CD4-positive, alpha-beta T cell treated with Interleukin-4 for 1 hour (primary cell): Measurements from ENCODE around the gene AFF3.

ENCODE experiments used
- DNase-seq, 2 donors: peaks; one replicate each; pipeline ENCODE4 v3.0.0-alpha.2; 2020 to 2022

Gene AFF3

DNA sequence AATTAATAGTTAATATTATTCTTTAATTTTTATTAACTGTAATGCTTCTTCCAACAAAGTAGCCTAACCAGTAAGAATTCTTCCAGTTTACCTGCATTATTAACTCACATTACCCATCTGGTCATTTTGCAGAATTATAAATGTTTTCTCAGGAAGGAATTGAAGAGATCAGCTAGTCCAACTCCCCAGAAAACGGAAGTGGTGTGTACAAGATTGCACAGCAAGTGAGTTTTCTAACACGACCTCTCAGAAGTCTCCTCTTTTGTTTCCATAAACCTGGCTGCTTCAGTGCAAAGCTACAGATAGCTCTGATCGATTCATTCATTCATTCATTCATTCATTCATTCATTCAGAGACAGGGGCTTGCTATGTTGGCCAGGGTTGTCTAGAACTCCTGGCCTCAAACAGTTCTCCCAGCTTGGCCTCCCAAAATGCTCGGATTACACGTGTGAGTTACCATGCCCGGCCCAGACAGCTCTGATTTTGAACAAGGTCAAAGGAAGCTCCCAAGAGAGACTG, 523.8 kb downstream of the AFF3 start:
- no peak for DNase-seq

DNA sequence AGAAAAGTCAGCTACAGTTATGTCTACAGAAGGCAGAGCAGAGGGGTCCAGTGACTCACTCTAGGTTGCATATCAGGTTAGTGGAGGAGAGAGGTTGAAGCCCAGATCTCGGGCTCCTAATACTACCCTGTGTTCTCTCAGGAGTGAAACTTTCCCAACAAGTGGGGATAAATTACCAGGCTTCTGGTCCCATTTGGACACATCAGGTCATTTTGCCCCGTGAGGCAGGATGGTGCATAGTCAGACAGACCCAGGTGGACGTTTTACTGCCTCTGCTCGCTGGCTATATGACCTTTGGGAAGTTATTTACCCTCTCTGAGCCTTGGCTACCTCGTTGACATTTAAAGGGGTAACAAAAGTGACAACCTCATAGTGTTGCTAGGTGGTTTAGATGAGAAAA, 524.6 kb downstream of the AFF3 start:
- no peak for DNase-seq

DNA sequence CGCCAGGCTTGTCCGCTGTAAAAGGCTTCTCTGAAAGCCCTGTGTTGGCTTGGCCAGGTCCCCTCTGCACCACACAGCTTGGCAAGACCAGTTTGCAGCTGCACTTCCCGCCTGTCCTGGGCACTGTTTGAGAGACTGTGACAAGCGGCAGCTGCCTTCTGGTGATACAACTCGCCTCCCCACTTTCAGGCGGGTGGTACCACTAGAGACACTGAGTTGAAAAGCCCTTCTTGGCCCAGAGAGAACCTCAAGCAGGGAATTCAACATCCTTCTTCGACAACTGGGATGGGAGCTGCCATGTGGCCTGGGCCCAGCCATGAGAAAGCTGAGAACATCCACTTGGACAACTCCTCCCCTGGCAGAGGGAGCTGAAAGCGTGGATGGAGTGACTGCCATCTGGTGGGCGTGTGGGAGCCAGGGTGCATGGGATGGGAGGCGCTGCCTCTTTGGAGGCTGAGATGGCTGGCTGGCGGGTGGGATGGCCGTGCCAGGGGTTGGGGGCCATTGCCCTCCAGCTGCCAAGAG, 527.1 kb downstream of the AFF3 start:
- no peak for DNase-seq

DNA sequence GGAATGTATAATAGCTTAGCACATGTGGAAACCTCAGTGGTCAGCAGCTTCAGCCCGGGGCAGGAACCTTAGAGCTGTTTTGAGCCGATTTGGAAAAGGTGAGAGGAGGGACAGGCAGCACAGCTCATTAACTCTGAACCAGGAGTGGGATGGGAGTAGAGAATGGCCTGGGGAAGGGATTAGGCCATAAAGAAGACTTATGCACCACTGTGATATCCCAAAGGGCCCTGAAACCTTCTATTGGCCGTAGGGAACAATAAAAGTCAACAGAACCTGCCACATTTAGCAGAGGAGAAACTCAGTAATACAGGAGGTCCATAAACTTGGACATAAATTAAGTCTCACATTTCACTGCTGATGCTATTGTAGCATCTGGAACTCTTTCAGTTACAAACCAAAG, 528.4 kb downstream of the AFF3 start:
- DNase-seq, result no peak

DNA sequence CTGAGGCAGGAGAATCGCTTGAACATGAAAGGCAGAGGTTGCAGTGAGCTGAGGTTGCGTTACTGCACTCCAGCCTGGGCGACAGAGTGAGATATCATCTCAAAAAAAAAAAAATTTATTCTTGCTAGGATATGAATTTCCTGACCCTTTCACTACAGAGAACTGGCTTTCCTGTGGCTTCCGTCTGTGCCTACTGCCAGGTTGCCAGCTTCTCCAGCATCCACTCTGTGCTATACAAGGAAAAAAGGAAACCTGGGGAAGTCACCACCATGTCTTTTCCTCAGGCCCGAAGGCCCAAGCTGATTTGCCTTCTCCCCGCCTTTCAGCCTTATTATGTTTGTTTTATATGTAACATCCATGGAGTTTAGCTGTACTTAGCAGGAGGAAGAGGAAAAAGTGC, 530.6 kb downstream of the AFF3 start:
- no peak for DNase-seq

DNA sequence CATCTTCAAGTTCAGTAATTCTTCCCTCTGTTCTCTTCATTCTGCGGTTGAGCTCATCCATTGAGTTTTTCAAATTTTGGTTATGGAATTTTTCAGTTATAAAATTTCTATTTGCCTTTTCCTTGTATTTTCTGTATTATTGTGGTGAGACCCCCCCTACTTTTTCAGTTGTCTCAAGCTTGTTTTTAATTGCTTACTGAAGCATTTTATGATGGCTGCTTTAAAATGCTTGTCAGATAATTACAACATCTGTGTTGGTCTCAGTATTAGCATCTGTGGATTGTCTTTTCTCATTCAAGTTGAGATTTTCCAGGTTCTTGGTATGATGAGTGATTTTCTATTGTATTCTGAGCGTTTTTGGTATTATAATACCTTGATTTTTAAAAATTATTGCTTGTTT, 531.4 kb downstream of the AFF3 start:
- DNase-seq, result no peak

DNA sequence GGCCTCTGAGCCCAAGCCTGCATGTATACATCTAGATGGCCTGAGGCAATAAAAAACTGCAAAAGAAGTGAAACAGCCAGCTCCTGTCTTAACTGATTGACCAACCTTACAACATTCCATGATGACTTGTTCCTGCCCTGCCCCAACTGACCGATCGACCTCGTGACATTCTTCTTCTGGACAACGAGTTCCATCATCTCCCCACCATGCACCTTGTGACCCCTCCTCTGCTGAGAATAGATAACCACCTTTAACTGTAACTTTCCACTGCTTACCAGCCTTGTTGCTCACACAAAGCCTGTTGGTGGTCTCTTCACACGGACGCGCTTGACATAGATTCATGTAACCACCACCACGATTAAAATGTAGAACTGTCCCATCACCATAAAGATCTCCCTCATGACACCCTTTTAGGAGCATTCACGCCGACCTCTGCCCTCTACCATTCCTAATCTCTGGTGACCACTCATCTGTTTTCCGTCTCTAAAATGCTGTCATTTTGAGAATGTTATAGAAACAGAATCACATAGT, 532.5 kb downstream of the AFF3 start:
- DNase-seq, result no peak

DNA sequence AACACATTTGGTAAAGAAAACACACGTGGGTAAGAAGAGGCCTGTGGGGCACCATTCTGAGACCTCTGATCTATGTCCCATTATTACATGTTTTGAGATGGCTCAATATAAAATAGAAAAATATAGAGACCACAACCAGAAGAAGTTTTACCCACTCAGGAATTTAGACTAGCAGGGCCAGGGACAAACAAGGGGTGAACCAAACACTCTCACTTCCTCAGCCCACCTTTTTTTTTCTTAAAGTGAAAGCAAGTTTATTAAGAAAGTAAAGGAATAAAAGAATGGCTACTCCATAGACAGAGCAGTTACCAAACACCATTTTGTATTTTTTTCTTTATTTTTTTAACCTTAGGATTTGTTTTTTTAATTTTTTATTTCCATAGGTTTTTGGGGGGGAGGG, 533.5 kb downstream of the AFF3 start:
- DNase-seq, result no peak

DNA sequence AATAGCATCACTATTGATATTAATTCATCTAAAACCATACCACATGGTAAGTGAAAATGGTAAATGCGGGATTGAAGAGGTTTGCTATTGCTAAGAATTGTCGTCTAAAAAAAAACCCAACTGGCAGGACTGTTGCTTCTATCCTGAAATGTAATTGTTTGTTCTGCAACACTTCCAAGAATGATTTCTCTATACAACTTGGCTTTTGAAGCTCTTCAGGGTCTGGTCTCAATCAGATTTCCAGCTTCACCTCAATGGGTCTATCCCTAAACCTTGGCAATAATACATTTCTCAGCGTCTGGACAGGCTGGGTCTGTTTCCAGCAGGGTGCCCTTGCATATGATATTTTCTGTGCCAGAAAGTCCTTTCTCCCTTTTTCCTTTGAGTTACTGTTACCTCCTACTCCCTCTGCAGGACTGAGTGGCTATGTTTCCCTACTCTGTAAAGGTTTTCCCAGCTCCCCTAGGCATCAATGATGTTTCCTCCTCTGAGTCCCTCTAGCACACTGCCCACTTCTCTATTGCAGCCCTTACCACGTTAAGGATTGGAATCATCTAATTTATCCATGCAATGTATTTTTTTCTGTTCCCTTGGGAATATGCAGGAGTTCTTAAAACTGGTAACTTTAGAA, 534.4 kb downstream of the AFF3 start:
- no peak for DNase-seq

DNA sequence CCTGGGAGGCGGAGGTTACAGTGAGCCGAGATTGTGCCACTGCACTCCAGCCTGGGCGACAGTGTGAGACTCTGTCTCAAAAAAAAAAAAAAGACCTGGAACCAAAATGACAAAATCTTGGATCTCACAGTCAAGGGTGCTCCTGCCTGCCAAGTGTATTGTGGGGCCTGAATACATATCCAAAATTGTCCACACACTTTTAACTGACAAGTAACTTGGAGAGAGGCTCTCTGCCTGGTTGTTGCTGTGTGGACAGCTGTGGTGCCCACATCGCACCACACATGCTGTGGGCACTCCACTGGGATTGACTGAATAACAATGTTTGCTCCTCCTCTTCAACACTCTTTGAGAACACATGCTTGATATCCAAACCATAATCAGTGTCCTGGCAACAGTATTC, 534.9 kb downstream of the AFF3 start:
- no peak for DNase-seq

DNA sequence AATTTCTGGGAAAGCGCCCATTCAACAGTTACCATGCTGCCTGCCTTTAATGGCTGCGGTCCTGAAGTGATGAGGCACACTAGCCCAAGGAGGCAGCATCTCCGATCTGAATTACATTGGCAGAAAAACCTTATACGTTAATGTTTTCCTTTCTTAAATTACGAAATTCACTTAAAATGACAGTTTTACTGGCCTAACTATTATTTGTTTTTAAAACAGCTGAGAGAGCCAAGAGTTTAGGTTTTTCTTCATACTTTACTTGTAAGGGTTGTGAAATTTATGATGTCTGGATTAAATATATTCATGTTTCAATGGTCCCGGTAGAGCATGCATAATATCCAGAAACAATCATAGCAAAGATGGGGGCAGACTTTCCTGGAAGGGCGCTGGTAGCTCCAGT, 537.4 kb downstream of the AFF3 start:
- no peak for DNase-seq

DNA sequence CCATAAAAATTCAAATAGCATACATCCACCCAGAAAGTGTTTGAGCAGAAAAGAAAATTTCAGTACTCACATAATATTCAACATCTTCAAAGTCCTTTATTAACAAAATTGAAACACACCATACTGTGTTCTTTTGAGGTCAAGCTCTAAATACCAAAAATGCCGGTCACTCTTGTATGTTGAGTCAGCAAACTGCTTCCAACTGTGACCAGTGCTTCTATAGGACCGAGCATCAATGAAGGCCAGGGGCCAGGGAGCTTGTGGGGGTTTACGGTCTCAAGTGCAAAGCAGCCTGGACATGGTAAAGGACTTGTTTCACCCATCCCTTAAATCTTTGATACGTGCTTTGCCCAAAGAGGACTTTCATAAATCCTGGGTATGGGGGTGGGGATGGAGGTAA, 539.9 kb downstream of the AFF3 start:
- no peak for DNase-seq

DNA sequence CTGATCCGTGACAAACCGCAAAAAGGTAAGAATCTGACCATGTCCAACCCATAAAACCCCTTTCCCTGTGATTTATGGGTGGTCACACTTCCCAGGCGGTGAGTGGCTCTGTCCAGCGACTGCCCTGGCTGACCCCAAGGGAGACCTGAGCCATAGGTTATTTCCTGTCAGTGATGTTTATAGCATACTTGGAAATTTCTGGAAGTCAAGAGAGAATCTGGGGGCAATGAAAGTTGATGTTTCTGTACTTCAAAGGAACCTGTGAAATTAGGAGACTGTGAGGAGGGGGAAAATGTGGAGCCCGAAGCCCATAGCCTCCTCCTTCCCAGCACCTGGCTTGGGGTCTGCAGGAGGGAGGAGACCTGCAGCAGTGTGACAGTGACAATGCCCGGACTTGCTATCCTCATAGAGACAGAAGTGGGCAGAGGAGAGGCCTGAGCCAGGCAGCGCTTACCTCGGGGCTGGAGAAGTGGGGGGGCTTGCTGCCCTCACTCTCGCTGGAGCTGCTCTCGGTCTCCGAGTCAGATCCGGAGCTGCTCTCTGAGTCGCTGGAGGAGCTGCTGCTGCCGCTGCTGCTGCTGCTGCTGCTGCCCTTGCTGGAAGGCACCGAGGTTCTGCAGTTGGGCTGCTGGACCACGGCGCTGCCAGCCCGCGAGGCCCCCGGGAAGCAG, 541.3 kb downstream of the AFF3 start:
- no peak for DNase-seq

DNA sequence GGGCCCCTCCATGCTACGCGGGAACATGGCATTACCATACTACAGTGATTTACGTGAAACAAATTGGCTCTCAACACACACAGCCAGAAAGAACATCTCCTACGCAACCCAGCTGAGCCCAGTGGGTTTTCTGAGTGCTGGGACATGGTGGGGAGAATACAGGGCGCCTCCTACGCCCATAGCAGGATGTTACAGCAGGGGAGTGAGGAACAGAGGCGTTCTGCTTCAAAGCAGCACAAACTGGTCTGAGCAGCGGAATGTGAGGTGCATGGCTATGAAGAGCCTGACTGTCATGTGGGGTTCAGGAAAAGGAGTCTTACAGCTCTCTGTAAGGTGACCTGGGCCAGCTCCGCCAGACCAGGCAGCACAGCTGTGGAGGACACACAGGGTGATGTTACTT, 543.9 kb downstream of the AFF3 start:
- DNase-seq, result no peak

DNA sequence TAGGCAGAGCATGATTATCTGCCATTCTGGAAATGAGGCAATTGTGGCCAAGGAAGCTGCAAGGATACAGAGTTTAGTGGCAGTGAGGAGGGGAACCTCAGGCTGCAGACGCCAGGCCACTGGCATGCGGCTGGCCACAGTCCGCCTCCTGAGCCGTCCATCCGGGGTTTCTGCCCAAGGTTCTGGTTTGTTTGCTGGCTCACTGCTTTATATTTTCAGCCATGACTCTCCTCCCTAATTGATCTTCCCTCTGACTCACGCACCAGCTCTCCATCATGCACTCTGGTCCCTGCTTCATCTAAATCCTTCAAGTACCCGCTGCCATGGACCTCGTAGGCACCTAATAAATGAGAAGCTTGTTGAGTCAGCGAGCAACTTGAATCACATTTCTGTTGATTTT, 544.8 kb downstream of the AFF3 start:
- no peak for DNase-seq

DNA sequence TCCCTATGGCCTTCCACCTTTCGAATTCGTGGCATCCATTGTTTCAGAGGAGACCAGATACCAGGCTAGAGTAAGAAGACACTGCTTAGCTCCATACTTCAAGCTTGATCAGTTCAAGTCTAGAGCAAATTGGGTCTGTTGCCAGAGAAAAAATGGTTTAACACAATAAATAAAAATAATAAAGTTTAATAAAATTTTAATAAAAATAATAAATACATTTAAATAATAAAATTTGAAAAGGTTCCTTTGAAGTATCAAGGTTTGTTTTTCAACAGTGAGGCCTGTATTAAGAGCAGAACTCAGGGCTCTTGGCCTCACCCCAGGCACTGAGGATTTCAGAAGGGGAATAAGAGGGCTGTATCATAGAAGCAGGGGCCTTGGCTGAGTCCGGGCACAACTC, 547.0 kb downstream of the AFF3 start:
- no peak for DNase-seq

DNA sequence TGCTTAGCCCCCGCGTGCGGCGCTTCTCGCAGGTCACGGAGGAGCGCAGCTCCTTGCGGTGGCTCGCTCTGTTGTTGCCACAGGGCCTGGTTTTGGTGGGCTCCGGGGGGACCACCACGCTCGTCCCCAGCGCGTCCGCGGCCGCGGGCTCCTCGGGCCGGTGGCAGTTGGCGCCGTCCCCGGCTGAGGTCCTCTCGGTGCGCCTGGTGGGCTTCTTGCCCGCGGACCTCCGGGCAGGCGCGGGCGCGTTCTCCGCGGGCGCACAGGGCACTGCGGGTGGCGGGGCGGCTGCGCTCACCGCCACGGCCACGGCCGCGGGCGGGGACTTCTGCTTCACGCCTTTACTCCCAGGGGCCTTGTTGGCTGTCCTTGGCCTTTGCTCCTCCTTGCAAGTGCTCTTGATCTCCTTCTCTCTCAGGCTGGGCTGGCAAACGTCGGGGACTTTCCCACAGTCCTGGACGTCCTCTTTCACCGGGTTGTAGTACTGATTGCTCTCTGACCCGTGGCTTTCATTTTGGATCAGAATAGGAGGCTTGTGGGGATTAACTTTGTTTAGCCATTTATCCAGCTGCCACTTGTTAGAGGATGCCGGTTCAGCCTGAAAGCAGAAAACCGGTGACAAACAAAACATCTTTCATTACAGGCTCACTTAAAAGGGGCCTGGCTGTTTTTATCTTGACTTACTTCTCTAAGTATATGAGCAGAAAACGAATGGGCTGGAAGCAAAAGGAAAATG, 548.5 kb downstream of the AFF3 start:
- no peak for DNase-seq

DNA sequence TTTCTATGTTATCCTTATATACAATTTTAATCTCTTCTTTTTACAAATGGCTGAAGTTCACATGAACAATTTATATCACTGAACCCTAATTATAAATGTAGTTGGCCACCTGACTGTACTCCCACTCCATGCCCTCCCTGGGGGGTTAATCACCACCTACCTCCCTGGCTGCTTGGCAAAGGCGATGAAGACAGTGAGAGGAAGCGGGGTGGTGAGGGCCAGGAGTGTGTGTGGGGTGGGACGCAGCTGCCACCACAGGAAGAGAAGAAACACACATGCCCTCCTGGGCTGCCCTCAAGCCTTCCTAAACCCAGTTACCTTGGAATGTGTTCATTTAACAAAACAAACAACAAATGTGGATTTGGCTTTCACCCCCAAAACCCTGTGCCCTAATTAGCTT, 565.6 kb downstream of the AFF3 start:
- DNase-seq, result no peak

DNA sequence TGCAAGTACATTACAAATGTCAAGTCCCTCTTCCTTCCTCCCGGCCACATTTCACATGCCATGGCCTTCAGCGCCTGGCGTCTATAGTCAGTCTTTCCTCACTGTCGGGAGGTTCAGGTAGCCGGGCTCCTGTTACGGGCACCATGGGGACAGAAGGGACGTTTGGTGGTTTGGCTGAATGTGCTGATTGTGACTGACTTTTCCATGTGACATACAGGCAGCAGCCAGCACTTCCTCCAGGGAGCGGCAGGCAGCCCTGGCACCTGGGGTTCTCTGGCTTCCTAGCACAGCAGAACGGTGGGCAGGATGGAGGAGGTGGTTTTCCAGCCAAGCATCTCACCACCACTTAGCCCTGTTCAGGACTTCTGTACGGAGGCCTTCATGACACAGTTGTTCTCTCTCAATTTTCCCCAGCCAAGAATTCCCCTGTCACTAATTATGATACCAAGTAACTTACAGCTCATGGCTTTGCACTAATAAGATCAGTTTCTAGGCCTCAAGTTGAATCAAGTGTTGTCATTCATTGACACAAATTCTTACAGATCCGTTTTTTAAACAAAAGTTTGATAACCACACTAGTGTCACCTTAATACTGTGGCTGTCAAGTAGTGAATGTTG, 568.6 kb downstream of the AFF3 start:
- DNase-seq, result no peak

DNA sequence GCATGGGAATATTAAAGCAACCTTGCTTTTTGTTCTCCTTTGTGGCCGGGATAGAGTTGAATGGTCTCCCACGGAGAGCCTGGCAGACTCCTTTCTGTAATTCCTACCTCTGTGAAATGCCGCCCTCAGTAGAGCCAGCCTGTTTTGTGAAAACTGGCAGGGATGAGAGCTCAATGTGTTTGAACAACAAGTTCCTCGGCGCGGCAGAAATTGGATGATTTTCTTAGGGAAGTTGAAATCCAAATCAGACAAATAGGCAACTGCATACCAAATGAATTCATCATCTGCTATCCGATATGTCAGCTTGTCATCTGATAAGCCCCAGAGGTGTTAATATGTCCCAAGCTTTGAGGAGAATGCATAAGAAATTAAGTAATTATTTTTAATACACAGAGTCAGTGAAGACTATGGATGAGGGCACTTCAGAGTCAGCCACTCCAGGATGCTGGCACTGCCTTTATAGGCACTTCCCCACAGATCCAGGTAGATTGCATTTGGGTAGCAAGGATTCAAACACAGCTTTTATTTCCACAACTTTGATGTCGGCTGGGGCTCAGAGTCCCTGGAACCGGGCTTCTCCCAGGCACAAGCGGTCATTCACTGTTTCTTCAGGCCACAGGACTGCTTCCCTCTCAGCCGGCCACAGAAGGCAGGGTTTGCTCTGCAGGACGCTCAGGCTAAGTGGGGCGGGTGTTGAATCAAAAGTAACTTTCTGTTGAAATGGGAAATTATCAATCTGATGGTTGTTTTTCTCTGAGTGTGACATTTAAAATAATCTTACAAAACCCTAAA, 569.8 kb downstream of the AFF3 start:
- DNase-seq, result no peak

DNA sequence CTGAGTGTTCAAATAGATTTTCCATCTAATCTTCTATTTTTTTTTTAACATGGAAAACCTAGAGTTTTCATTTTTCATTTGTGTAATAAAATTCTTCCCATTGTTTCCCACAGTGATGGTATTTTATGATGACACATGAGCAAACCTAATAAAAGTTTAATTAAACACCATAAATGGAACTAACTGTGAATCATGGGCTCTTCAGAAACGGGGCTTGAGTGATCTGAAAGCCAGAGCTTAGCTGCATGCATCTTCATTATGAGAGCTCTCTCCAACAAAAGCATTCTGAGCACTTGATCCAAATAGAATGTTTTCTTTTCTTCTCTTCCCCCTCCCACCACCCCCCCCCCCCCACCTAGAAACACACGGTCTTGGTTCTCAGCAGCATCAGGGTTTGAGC, 570.4 kb downstream of the AFF3 start:
- DNase-seq, result no peak

DNA sequence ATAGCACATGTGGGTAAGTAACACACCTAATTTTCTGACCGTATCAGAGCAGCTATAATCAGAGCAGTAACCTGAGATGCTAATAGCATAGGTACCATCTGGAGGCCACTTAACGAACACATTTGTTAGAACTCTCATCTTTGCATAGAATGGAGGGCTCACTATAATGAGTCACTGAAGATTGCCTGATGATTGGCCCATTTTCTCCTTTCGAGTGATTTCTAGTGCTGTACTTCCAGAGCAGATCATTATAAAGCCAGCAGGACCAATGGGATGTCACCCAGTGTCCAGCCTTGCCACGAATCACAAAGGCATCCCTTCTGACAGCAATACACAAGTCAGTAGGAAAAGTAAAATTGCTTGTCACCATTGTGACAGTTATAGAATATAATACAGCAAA, 570.9 kb downstream of the AFF3 start:
- no peak for DNase-seq
